Lung (tissue), 12 donors: ENCODE results near the gene ELFN1. TPM values are rescaled to one million over a fixed set of nuclear protein-coding genes. Genes with fewer than 3 reads are reported as not detected.

Experiments used
- ATAC-seq: fragments of 200-7000 bp; cut with Tn5 transposase; one replicate; pipeline ENCODE4 v1.9.1; 2020; ENCODE audit warnings: moderate number of reproducible peaks; ENCODE audit not compliant: insufficient read depth, low FRiP score
- DNase-seq, 3 donors: peaks; one replicate each; pipeline ENCODE4 v3.0.0-alpha.2; 2013 to 2017
- H3K27ac ChIP-seq, 2 donors: one replicate each; pipeline ENCODE4 v1.5.1; 2013; ENCODE audit warnings: mild to moderate bottlenecking in 2 of 2, moderate library complexity in 2 of 2, control low read depth in 1 of 2, inconsistent platforms in 1 of 2, low read depth in 1 of 2, low read length in 1 of 2
- H3K27me3 ChIP-seq, 3 donors: one replicate each; pipeline ENCODE4 v1.5.1; 2013; ENCODE audit warnings: low read length in 2 of 3; ENCODE audit not compliant: control insufficient read depth in 3 of 3, insufficient read depth in 3 of 3
- H3K36me3 ChIP-seq, 4 donors: one replicate each; pipeline ENCODE4 v1.5.1; 2013; ENCODE audit warnings: low read length in 4 of 4, mild to moderate bottlenecking in 1 of 4, moderate library complexity in 1 of 4; ENCODE audit not compliant: control insufficient read depth in 4 of 4, insufficient read depth in 4 of 4
- H3K4me1 ChIP-seq, 5 donors: one replicate each; pipeline ENCODE4 v1.5.1; 2013; ENCODE audit warnings: low read length in 5 of 5, mild to moderate bottlenecking in 2 of 5, moderate library complexity in 1 of 5; ENCODE audit not compliant: control insufficient read depth in 5 of 5, insufficient read depth in 5 of 5
- H3K4me3 ChIP-seq: one replicate; pipeline ENCODE4 v1.5.1; 2013; ENCODE audit warnings: mild to moderate bottlenecking, control low read depth, moderate library complexity
- H3K9ac ChIP-seq, 2 donors: one replicate each; pipeline ENCODE4 v1.5.1; 2013; ENCODE audit warnings: low read length in 2 of 2, control low read depth in 1 of 2; ENCODE audit not compliant: insufficient read depth in 1 of 2
- H3K9me3 ChIP-seq, 4 donors: one replicate each; pipeline ENCODE4 v1.5.1; 2013; ENCODE audit warnings: low read length in 3 of 4, mild to moderate bottlenecking in 1 of 4, moderate library complexity in 1 of 4; ENCODE audit not compliant: control insufficient read depth in 4 of 4, insufficient read depth in 3 of 4
- WGBS, 2 donors: extraction: QIAGEN DNeasy Blood & Tissue Kit; methylation state at CpG; one replicate each; pipeline ENCODE4 v1.1.7; 2013; 5-methylcytosine and 5-hydroxymethylcytosine counted together
- polyA plus RNA-seq, 2 donors: library from polyadenylated mRNA; stranded (reverse); fragments of 200-250 nt; gene quantifications; one replicate each; pipeline ENCODE4 v1.2.1, GENCODE V29; 2013
- total RNA-seq, 2 donors: library from RNA; depleted of rRNA in 1 of 2; stranded (reverse); fragments of >200 nt in 1 of 2; gene quantifications; one replicate each; pipeline ENCODE4 v1.2.1, GENCODE V29; 2014 to 2021
- TF ChIP-seq, protein P1 (sequence below): IDR thresholded peaks from 2 replicates; pipeline ENCODE4 v1.5.1; 2012; ENCODE audit warnings: mild to moderate bottlenecking; ENCODE audit errors: control extremely low read depth, extremely low read depth
- donor health status: control.
- donor health status: control.
- donor health status: Bipolar disorder and iron deficiency.
- donor health status: healthy.
- donor health status: DM: yes; HTN: yes; CAD: no.

ELFN1 gene
- total and polyA plus RNA-seq, 4 donors: 0.43 to 1.4 (median 1.0) TPM

DNA sequence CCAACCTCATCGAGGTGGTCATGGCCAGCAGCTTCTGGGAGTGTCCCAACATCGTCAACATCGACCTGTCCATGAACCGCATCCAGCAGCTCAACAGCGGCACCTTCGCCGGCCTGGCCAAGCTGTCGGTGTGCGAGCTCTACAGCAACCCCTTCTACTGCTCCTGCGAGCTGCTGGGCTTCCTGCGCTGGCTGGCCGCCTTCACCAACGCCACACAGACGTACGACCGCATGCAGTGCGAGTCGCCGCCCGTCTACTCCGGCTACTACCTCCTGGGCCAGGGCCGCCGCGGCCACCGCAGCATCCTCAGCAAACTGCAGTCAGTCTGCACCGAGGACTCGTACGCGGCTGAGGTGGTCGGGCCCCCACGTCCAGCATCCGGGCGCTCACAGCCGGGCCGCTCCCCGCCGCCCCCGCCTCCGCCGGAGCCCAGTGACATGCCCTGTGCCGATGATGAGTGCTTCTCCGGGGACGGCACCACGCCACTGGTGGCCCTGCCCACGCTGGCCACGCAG is 75.0 kb downstream of the ELFN1 start:
- ATAC-seq: no peak
- 97 to 98% methylated on average over 46 of the region's 46 CpGs for WGBS, 2 donors
- Histone ChIP-seq H3K9ac (no peak overlapping the region), H3K9me3 (peaks cover 0 to 2% (median 0%) of the 10 kb centered on the region in 4 donors), H3K27ac (no peak overlapping the region), H3K36me3 (no peaks in the 10 kb centered on the region), H3K27me3 (no peaks in the 10 kb centered on the region), H3K4me1 (peaks cover 0 to 16% (median 9%) of the 10 kb centered on the region in 5 donors), H3K4me3 (no peak overlapping the region)
- no peak for DNase-seq
- TF ChIP-seq, protein P1, sequence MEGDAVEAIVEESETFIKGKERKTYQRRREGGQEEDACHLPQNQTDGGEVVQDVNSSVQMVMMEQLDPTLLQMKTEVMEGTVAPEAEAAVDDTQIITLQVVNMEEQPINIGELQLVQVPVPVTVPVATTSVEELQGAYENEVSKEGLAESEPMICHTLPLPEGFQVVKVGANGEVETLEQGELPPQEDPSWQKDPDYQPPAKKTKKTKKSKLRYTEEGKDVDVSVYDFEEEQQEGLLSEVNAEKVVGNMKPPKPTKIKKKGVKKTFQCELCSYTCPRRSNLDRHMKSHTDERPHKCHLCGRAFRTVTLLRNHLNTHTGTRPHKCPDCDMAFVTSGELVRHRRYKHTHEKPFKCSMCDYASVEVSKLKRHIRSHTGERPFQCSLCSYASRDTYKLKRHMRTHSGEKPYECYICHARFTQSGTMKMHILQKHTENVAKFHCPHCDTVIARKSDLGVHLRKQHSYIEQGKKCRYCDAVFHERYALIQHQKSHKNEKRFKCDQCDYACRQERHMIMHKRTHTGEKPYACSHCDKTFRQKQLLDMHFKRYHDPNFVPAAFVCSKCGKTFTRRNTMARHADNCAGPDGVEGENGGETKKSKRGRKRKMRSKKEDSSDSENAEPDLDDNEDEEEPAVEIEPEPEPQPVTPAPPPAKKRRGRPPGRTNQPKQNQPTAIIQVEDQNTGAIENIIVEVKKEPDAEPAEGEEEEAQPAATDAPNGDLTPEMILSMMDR: no peak

DNA sequence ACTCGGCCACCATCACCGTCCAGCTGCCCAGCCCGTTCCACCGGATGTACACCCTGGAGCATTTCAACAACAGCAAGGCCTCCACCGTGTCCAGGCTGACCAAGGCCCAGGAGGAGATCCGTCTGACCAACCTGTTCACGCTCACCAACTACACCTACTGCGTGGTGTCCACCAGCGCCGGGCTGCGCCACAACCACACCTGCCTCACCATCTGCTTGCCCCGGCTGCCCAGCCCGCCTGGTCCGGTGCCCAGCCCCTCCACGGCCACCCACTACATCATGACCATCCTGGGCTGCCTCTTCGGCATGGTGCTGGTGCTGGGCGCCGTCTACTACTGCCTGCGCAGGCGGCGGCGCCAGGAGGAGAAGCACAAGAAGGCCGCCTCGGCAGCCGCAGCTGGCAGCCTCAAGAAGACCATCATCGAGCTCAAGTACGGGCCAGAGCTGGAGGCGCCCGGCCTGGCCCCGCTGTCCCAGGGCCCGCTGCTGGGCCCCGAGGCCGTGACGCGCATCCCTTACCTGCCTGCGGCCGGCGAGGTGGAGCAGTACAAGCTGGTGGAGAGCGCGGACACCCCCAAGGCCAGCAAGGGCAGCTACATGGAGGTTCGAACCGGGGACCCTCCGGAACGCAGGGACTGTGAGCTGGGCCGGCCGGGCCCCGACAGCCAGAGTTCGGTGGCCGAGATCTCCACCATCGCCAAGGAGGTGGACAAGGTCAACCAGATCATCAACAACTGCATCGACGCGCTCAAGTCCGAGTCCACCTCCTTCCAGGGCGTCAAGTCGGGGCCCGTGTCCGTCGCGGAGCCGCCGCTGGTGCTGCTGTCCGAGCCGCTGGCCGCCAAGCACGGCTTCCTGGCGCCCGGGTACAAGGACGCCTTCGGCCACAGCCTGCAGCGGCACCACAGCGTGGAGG is 75.8 kb downstream of the ELFN1 start:
- H3K9ac ChIP-seq: no peak overlapping the region
- TF ChIP-seq, protein P1: no peak
- no peaks in the 10 kb centered on the region for H3K36me3 ChIP-seq
- H3K4me3 ChIP-seq: no peak overlapping the region
- H3K27ac ChIP-seq: no peak overlapping the region
- no peaks in the 10 kb centered on the region for H3K27me3 ChIP-seq
- H3K4me1 ChIP-seq: peaks cover 0 to 17% (median 9%) of the 10 kb centered on the region in 5 donors
- 97 to 98% methylated on average over 71 to 72 of the region's 72 CpGs for WGBS, 2 donors
- ATAC-seq (no peak), DNase-seq (no peak)
- peaks cover 0 to 2% (median 0%) of the 10 kb centered on the region in 4 donors for H3K9me3 ChIP-seq

DNA sequence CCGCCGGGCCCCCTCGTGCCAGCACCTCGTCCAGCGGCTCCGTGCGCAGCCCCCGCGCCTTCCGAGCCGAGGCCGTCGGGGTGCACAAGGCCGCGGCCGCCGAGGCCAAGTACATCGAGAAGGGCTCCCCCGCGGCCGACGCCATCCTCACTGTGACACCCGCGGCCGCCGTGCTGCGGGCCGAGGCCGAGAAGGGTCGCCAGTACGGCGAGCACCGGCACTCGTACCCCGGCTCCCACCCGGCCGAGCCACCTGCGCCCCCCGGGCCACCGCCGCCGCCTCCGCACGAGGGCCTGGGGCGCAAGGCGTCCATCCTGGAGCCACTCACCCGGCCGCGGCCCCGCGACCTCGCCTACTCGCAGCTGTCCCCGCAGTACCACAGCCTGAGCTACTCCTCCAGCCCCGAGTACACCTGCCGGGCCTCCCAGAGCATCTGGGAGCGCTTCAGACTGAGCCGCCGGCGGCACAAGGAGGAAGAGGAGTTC is 76.5 kb downstream of the ELFN1 start:
- peaks cover 0 to 2% (median 0%) of the 10 kb centered on the region in 4 donors for H3K9me3 ChIP-seq
- no peak for DNase-seq
- no peaks in the 10 kb centered on the region for H3K27me3 ChIP-seq
- H3K27ac ChIP-seq: no peak overlapping the region
- WGBS, 2 donors: 91 to 95% methylated on average over 50 to 60 of the region's 60 CpGs
- no peaks in the 10 kb centered on the region for H3K36me3 ChIP-seq
- no peak overlapping the region for H3K4me3 ChIP-seq
- TF ChIP-seq, protein P1: no peak
- no peak overlapping the region for H3K9ac ChIP-seq
- H3K4me1 ChIP-seq: peaks cover 0 to 17% (median 7%) of the 10 kb centered on the region in 5 donors
- ATAC-seq: no peak
